ENCODE results near the gene CHURC1. TPM values are rescaled to one million over a fixed set of nuclear protein-coding genes. Genes with fewer than 3 reads are reported as not detected.

Gene CHURC1
- polyA plus RNA-seq, 1 of the 3 experiments (the other 2 are of a cell fraction): 66.8 TPM

- peak within 1 kb of the TSS in 1 of 2 experiments; percentile 35; a peak in 1 of 4 replicates for H3K27ac ChIP-seq (ENCODE audit: low read depth in 2 of 2, low read length in 1 of 2)
- no peaks in the 10 kb centered on the region for H3F3A ChIP-seq (replicated peaks; ENCODE audit: insufficient read depth)
- H3K9me3 ChIP-seq: no peaks in the 10 kb centered on the region
- H2AFZ ChIP-seq (ENCODE audit: low read depth): peak within 1 kb of the TSS; percentile 96
- no peak for TF ChIP-seq EZH2phosphoT487 (IDR thresholded peaks at IDR 0.05; ENCODE audit: borderline replicate concordance, low read depth)
- no peaks in the 10 kb centered on the region for H4K20me1 ChIP-seq (ENCODE audit: insufficient read depth)
- H3K9ac ChIP-seq: peak within 1 kb of the TSS; percentile 67
- H3K27me3 ChIP-seq (ENCODE audit: insufficient read depth): no peaks in the 10 kb centered on the region
- H3K4me1 ChIP-seq (ENCODE audit: control insufficient read depth in 1 of 2, insufficient read depth in 2 of 2, low read depth in 1 of 2, low read length in 1 of 2): peaks cover 10 to 19% of the 10 kb centered on the region in 2 experiments; a peak in 3 of 4 replicates
- ChIA-PET CTCF (interaction anchor here (0.9 to 1.6 kb wide), 3 partner anchors 12 to 80 kb away, joined by 3 to 7 read pairs (median 3); no protein-coding TSS in a partner anchor), POLR2A (interaction anchor here (0.6 kb wide), 1 partner anchor 16 kb away, joined by 4 read pairs; no protein-coding TSS in a partner anchor)
- H3K79me2 ChIP-seq (ENCODE audit: insufficient read depth): no peaks in the 10 kb centered on the region
- H3K9me2 ChIP-seq: no peaks in the 10 kb centered on the region
- 7% methylated on average over 18 of the region's 96 CpGs for WGBS (ENCODE audit: low lambda C conversion rate)
- peaks cover 0 to 3% of the 10 kb centered on the region in 2 experiments for H3K36me3 ChIP-seq (replicated peaks in 1 of 2; ENCODE audit: control insufficient read depth in 1 of 2, insufficient read depth in 2 of 2, low read length in 1 of 2)
- peak; percentile 90 for DNase-seq
- H3K4me2 ChIP-seq: peak within 1 kb of the TSS; percentile 96
- peak within 1 kb of the TSS; percentile 59 to 69 for H3K4me3 ChIP-seq (ENCODE audit: low read depth in 2 of 2, low read length in 1 of 2)
Measured at GRCh38 chr14:64971943-64972791, 57.9 kb downstream of the CHURC1 start, which contains the start of gene RAB15. Gene RAB15, minus strand, starts transcription at chr14:64972336. Its CDS starts 260 bp downstream, at chr14:64972076.

GRCh38 chr14:64973026-64973442 is 58.8 kb downstream of the CHURC1 start:
- ChIA-PET POLR2A (no interaction called here), CTCF (interaction anchor here (1.5 to 1.6 kb wide), 3 partner anchors 9 to 81 kb away, joined by 4 to 7 read pairs (median 6); partner anchors contain the start of gene FNTB)
- no peak for DNase-seq
- peak overlapping the region; percentile 96; the same call in 1 of the 2 replicates for H2AFZ ChIP-seq (ENCODE audit: low read depth)
- no peaks in the 10 kb centered on the region for H3K27me3 ChIP-seq (ENCODE audit: insufficient read depth)
- no peaks in the 10 kb centered on the region for H3F3A ChIP-seq (replicated peaks; ENCODE audit: insufficient read depth)
- H3K4me3 ChIP-seq (ENCODE audit: low read depth in 2 of 2, low read length in 1 of 2): peak overlapping the region; percentile 59 to 65; a peak in 3 of 4 replicates
- H3K4me2 ChIP-seq: peak overlapping the region; percentile 86; the same call in 1 of the 2 replicates
- 94% methylated on average over 8 of the region's 8 CpGs for WGBS (ENCODE audit: low lambda C conversion rate)
- peaks cover 10 to 19% of the 10 kb centered on the region in 2 experiments; a peak in 3 of 4 replicates for H3K4me1 ChIP-seq (ENCODE audit: control insufficient read depth in 1 of 2, insufficient read depth in 2 of 2, low read depth in 1 of 2, low read length in 1 of 2)
- no peaks in the 10 kb centered on the region for H3K36me3 ChIP-seq (replicated peaks in 1 of 2; ENCODE audit: control insufficient read depth in 1 of 2, insufficient read depth in 2 of 2, low read length in 1 of 2)
- no peak overlapping the region for H3K9ac ChIP-seq
- H3K9me2 ChIP-seq: no peaks in the 10 kb centered on the region
- H3K79me2 ChIP-seq (ENCODE audit: insufficient read depth): no peaks in the 10 kb centered on the region
- no peak overlapping the region for H3K27ac ChIP-seq (ENCODE audit: low read depth in 2 of 2, low read length in 1 of 2)
- H4K20me1 ChIP-seq (ENCODE audit: insufficient read depth): no peaks in the 10 kb centered on the region
- no peaks in the 10 kb centered on the region for H3K9me3 ChIP-seq
- TF ChIP-seq, protein P1, sequence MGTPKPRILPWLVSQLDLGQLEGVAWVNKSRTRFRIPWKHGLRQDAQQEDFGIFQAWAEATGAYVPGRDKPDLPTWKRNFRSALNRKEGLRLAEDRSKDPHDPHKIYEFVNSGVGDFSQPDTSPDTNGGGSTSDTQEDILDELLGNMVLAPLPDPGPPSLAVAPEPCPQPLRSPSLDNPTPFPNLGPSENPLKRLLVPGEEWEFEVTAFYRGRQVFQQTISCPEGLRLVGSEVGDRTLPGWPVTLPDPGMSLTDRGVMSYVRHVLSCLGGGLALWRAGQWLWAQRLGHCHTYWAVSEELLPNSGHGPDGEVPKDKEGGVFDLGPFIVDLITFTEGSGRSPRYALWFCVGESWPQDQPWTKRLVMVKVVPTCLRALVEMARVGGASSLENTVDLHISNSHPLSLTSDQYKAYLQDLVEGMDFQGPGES (IDR thresholded peaks at IDR 0.05; ENCODE audit: low read depth, low read length): no peak
- TF ChIP-seq RXRA (IDR thresholded peaks at IDR 0.05; ENCODE audit: borderline replicate concordance, low read depth): no peak
- TF ChIP-seq EP300 (IDR thresholded peaks at IDR 0.05; ENCODE audit: borderline replicate concordance in 1 of 2, low read depth in 1 of 2, low read length in 1 of 2): no peak
- TF ChIP-seq YY1 (IDR thresholded peaks at IDR 0.05; ENCODE audit: low read depth): no peak
- TF ChIP-seq TCF12 (IDR thresholded peaks at IDR 0.05): no peak
- no peak for TF ChIP-seq TEAD4 (IDR thresholded peaks at IDR 0.05; ENCODE audit: borderline replicate concordance, insufficient read depth)
- no peak for TF ChIP-seq MEF2A (IDR thresholded peaks at IDR 0.05; ENCODE audit: borderline replicate concordance, low read depth)
- no peak for TF ChIP-seq SMC3 (IDR thresholded peaks at IDR 0.05; ENCODE audit: low read depth, low read length)
- TF ChIP-seq FOSL2 (IDR thresholded peaks at IDR 0.05; ENCODE audit: borderline replicate concordance, low read depth): no peak
- no peak for TF ChIP-seq NRF1 (IDR thresholded peaks at IDR 0.05; ENCODE audit: low read depth, low read length)
- TF ChIP-seq, protein P2, sequence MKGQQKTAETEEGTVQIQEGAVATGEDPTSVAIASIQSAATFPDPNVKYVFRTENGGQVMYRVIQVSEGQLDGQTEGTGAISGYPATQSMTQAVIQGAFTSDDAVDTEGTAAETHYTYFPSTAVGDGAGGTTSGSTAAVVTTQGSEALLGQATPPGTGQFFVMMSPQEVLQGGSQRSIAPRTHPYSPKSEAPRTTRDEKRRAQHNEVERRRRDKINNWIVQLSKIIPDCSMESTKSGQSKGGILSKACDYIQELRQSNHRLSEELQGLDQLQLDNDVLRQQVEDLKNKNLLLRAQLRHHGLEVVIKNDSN (IDR thresholded peaks at IDR 0.05; ENCODE audit: borderline replicate concordance, low read depth): no peak
- TF ChIP-seq MXI1 (IDR thresholded peaks at IDR 0.05; ENCODE audit: low read depth, low read length): no peak
- TF ChIP-seq PBX3 (IDR thresholded peaks at IDR 0.05): no peak
- no peak for TF ChIP-seq SIN3A (IDR thresholded peaks at IDR 0.05; ENCODE audit: borderline replicate concordance, low read depth, low read length)
- TF ChIP-seq, protein P3, sequence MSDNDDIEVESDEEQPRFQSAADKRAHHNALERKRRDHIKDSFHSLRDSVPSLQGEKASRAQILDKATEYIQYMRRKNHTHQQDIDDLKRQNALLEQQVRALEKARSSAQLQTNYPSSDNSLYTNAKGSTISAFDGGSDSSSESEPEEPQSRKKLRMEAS (IDR thresholded peaks at IDR 0.05; ENCODE audit: low read depth): no peak
- TF ChIP-seq, protein P4, sequence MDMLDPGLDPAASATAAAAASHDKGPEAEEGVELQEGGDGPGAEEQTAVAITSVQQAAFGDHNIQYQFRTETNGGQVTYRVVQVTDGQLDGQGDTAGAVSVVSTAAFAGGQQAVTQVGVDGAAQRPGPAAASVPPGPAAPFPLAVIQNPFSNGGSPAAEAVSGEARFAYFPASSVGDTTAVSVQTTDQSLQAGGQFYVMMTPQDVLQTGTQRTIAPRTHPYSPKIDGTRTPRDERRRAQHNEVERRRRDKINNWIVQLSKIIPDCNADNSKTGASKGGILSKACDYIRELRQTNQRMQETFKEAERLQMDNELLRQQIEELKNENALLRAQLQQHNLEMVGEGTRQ (IDR thresholded peaks at IDR 0.05; ENCODE audit: borderline replicate concordance, low read depth, low read length): no peak
- no peak for TF ChIP-seq EZH2phosphoT487 (IDR thresholded peaks at IDR 0.05; ENCODE audit: borderline replicate concordance, low read depth)
- TF ChIP-seq, protein P5, sequence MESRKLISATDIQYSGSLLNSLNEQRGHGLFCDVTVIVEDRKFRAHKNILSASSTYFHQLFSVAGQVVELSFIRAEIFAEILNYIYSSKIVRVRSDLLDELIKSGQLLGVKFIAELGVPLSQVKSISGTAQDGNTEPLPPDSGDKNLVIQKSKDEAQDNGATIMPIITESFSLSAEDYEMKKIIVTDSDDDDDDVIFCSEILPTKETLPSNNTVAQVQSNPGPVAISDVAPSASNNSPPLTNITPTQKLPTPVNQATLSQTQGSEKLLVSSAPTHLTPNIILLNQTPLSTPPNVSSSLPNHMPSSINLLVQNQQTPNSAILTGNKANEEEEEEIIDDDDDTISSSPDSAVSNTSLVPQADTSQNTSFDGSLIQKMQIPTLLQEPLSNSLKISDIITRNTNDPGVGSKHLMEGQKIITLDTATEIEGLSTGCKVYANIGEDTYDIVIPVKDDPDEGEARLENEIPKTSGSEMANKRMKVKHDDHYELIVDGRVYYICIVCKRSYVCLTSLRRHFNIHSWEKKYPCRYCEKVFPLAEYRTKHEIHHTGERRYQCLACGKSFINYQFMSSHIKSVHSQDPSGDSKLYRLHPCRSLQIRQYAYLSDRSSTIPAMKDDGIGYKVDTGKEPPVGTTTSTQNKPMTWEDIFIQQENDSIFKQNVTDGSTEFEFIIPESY (IDR thresholded peaks at IDR 0.05; ENCODE audit: borderline replicate concordance, low read depth): no peak

Data from SK-N-SH (cell line).